Fibroblast of villous mesenchyme (primary cell): ENCODE data around the gene KIF20B. TPM values are rescaled to one million over a fixed set of nuclear protein-coding genes. Genes with fewer than 3 reads are reported as not detected.

Source experiments
- DNase-seq: peaks from one replicate; pipeline ENCODE4 v3.0.0-alpha.2; 2010; ENCODE audit warnings: low read depth
- H3K4me3 ChIP-seq: 2 replicates; pipeline ENCODE4 v1.5.1; 2011; ENCODE audit warnings: low read depth, mild to moderate bottlenecking, low read length
- CTCF ChIP-seq: IDR thresholded peaks from 2 replicates; pipeline ENCODE4 v1.5.1; 2012; ENCODE audit warnings: low read depth, mild to moderate bottlenecking, low read length; ENCODE audit not compliant: insufficient read depth
- total RNA-seq: library from RNA; depleted of rRNA; stranded (reverse); fragments of >200 nt; gene quantifications from 2 replicates; pipeline ENCODE4 v1.2.3, GENCODE V29; 2012

KIF20B gene
- total RNA-seq, 1 donor, result 19.9 TPM

DNA sequence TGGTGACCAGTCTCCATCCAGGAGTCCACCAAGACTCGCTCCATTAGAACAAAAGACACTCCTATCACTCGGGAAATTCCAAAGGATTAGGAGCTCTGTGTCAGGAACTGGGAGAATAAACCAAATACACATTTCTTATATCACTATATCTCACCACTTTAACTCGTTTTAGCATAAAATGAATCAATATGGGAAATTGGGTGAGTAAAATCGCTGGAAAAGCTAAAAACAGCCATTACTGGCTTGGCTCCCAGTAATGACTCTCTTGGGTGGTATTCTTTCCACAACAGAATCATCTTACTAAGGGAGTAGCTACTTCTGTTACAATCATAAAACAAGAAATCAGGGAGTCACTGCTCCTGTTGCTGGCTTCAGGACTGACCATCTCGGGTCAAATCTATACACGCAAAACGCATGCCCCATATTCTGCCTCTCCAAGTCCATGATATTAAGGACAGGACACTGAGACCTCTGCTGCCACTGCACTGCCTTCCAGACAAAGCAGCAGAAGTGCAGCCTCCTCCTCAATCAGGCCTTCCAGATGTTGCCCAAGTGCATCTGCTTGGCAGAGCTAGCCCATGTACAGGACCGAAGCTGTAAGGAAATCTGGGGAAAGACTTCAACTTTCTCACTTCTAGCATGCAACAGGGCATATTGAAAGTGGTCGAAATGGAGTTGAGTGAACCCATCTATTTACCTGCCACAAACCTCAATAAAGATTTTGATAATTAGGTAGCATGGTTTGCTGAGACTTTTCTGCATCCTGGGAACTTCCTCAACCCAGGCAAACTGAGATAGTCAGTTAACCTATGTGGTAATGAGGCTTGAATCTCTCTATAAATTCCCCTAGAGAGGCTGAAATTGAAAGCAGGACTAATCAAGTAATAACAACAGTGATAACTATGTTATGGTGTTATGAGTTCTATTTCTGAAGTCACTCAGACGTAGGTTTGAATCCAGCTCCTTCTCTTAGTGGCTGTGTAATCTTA lies 42.0 kb upstream of the KIF20B start:
- TF ChIP-seq CTCF, result no peak
- H3K4me3 ChIP-seq, result no peak overlapping the region
- DNase-seq, result peak; percentile 48

DNA sequence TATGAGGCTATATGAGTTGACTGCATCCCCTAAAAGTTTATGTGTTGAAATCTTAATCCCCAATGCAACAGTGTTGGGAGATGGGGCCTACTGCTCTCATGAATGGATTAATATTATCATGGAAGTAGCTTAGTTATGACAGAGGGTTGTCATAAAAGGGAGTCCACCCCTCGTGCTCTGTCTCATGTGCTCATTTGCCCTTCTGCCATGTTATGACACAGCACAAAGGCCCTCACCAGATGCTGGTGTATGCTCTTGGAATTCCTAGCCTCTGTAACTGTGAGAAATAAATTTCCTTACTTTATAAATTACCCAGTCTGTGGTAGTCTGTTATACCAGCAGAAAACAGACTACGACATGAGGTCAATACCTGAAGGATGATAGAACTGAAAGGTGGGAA lies 38.8 kb upstream of the KIF20B start:
- H3K4me3 ChIP-seq, result no peak overlapping the region
- peak; percentile 25 for DNase-seq
- TF ChIP-seq CTCF, result no peak

- H3K4me3 ChIP-seq, result no peak overlapping the region
- DNase-seq, result no peak
- TF ChIP-seq CTCF, result no peak
Measured at GRCh38 chr10:89663144-89663543, 38.2 kb upstream of the KIF20B start.

DNA sequence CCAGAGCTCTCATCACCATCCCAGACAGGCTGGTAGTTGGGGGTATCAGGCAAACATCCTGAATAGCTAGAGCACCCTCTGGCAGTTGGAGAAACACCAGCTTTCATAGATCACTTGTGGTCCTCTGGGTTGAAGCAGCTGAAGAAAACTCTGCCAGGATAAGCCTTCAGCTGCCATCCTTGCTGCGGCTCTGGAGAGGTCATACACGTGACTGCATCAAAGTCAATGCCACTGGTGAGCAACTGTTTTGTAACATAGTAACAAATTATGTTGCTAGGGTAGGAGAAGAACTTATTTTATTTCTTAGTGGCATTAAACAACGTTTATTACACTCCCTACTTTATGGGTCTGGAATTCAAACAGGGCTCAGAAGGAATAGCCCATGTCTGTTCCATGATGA lies 37.2 kb upstream of the KIF20B start:
- DNase-seq, result no peak
- H3K4me3 ChIP-seq, result no peak overlapping the region
- no peak for TF ChIP-seq CTCF

- no peak for DNase-seq
- no peak for TF ChIP-seq CTCF
Measured at GRCh38 chr10:89665302-89665701, 36.1 kb upstream of the KIF20B start.

DNA sequence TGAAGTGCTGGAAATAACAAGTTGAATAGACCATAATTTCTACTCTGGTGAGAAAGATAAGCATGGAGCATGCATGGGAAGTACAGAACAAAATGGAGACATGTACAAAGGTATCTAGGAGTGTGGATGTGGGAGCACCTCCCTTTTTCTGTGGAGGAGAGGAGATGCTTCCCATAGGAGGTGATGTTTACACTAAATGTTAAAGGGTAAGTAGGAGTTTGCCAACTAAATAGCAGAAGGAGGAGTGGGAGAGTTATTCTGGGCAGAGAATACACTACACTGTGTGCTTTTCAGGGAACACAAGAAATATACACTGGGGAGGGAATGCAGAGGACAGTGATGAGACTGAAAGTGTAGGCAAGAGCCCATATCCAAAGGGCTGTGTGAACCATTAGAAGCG lies 35.3 kb upstream of the KIF20B start:
- no peak overlapping the region for H3K4me3 ChIP-seq
- no peak for DNase-seq
- TF ChIP-seq CTCF, result no peak

More at GRCh38 chr10:89665302-89665701, 36.1 kb upstream of the KIF20B start:
- no peak overlapping the region for H3K4me3 ChIP-seq
